Coronary artery (tissue), 2 donors: ENCODE data around the gene KATNAL1.

Experiments used
- DNase-seq: peaks from one replicate; pipeline ENCODE4 v3.0.0-alpha.2; 2017; ENCODE audit warnings: low spot score
- H3K27ac ChIP-seq, 2 donors: fragments of 200-600 bp; sonication (generic); one replicate each; pipeline ENCODE4 v1.5.1; 2016 to 2019
- H3K4me3 ChIP-seq: fragments of 200-600 bp; sonication (generic); 2 replicates; pipeline ENCODE4 v1.5.1; 2016; ENCODE audit warnings: mild to moderate bottlenecking, moderate library complexity
- CTCF ChIP-seq: fragments of 200-600 bp; sonication (generic); IDR thresholded peaks from one replicate; pipeline ENCODE4 v1.5.1; 2019; ENCODE audit warnings: antibody characterized with exemption

Gene KATNAL1

GRCh38 chr13:30169442-30169841, 137.9 kb downstream of the KATNAL1 start:
- Histone ChIP-seq H3K4me3 (no peak overlapping the region), H3K27ac (no peak overlapping the region)
- TF ChIP-seq CTCF = no peak
- no peak for DNase-seq

- no peak overlapping the region for H3K4me3 ChIP-seq
- no peak for TF ChIP-seq CTCF
- H3K27ac ChIP-seq = no peak overlapping the region
- DNase-seq = no peak
Observed at GRCh38 chr13:30165796-30166195, 141.6 kb downstream of the KATNAL1 start.

- no peak for TF ChIP-seq CTCF
- DNase-seq = no peak
- no peak overlapping the region for H3K27ac ChIP-seq
- H3K4me3 ChIP-seq = no peak overlapping the region
Observed at GRCh38 chr13:30165071-30165470, 142.3 kb downstream of the KATNAL1 start.

- Histone ChIP-seq H3K27ac (no peak overlapping the region), H3K4me3 (no peak overlapping the region)
- no peak for TF ChIP-seq CTCF
- no peak for DNase-seq
Observed at GRCh38 chr13:30164146-30164545, 143.2 kb downstream of the KATNAL1 start.

GRCh38 chr13:30163441-30163840, 143.9 kb downstream of the KATNAL1 start:
- no peak overlapping the region for H3K4me3 ChIP-seq
- no peak for DNase-seq
- TF ChIP-seq CTCF = no peak
- H3K27ac ChIP-seq = no peak overlapping the region

- TF ChIP-seq CTCF = no peak
- Histone ChIP-seq H3K4me3 (no peak overlapping the region), H3K27ac (no peak overlapping the region)
- DNase-seq = no peak
Observed at GRCh38 chr13:30159446-30159839, 147.9 kb downstream of the KATNAL1 start.

GRCh38 chr13:30158774-30159445, 148.4 kb downstream of the KATNAL1 start:
- TF ChIP-seq CTCF = no peak
- no peak overlapping the region for H3K4me3 ChIP-seq
- no peak for DNase-seq
- H3K27ac ChIP-seq = no peak overlapping the region
